Measurements from ENCODE around the gene FAAP20.

- TF ChIP-seq SUZ12 (IDR thresholded peaks at IDR 0.05; ENCODE audit: extremely low read depth, insufficient read depth, insufficient read length), result no peak
- TF ChIP-seq ZNF274 (IDR thresholded peaks at IDR 0.05; ENCODE audit: low read depth, low read length), result no peak
Measured at GRCh38 chr1:2145946-2146835, 48.4 kb downstream of the FAAP20 start.
